HEK293 (cell line): Measurements from ENCODE around the gene CORO2B.

Experiments used
- CTCF ChIA-PET: fragments of 350-600 bp; formaldehyde crosslinking; extraction: SDS; loops from one replicate; lab custom pipeline; 2021; ENCODE audit warnings: antibody characterized with exemption; lab: Yijun Ruan, JAX
- POLR2A ChIA-PET: fragments of 300-600 bp; formaldehyde crosslinking; extraction: SDS; loops from one replicate; lab custom pipeline; 2020; ENCODE audit warnings: antibody characterized with exemption, inconsistent platforms; lab: Yijun Ruan, JAX
- H3K27ac ChIP-seq: fragments of 200-500 bp; sonication (Bioruptor generic); 2 replicates; pipeline ENCODE4 v1.5.1; 2014; ENCODE audit warnings: low read depth, low read length, control low read depth, inconsistent platforms; ENCODE audit errors: extremely low read depth
- H3K36me3 ChIP-seq, 2 experiments: fragments of 200-500 bp in 1 of 2; sonication (Bioruptor generic) in 1 of 2; 1 replicate in 1 of 2; 2 replicates in 1 of 2; pipeline ENCODE4 v1.5.1; 2014 to 2017; ENCODE audit warnings: inconsistent platforms in 2 of 2, low read length in 2 of 2; ENCODE audit not compliant: control insufficient read depth in 2 of 2, insufficient read depth in 1 of 2
- H3K4me1 ChIP-seq: fragments of 200-500 bp; sonication (Bioruptor generic); 2 replicates; pipeline ENCODE4 v1.5.1; 2014; ENCODE audit warnings: mild to moderate bottlenecking, low read length, inconsistent platforms; ENCODE audit not compliant: control insufficient read depth, insufficient read depth
- H3K4me3 ChIP-seq: 2 replicates; pipeline ENCODE4 v1.5.1; 2011; ENCODE audit warnings: low read depth, mild to moderate bottlenecking, control low read depth, low read length, moderate library complexity
- H3K9me3 ChIP-seq: fragments of 200-500 bp; sonication (Bioruptor generic); 2 replicates; pipeline ENCODE4 v1.5.1; 2014; ENCODE audit warnings: low read depth, low read length, inconsistent platforms; ENCODE audit not compliant: control insufficient read depth, insufficient read depth
- GLIS2 ChIP-seq: fragments of 450-650 bp; formaldehyde crosslinking; IDR thresholded peaks from 2 replicates; pipeline ENCODE4 v1.5.1; 2016; ENCODE audit warnings: missing biosample characterization, missing genetic modification characterization
- HOXA7 ChIP-seq: sonication (generic); formaldehyde crosslinking; IDR thresholded peaks from 2 replicates; pipeline ENCODE4 v1.8.1; 2022; ENCODE audit warnings: missing genetic modification reagents, borderline replicate concordance
- PATZ1 ChIP-seq: fragments of 450-650 bp; formaldehyde crosslinking; IDR thresholded peaks from 2 replicates; pipeline ENCODE4 v1.5.1; 2016; ENCODE audit warnings: missing biosample characterization, missing genetic modification characterization
- SP7 ChIP-seq: fragments of 450-650 bp; formaldehyde crosslinking; IDR thresholded peaks from 2 replicates; pipeline ENCODE4 v1.5.1; 2016; ENCODE audit warnings: missing biosample characterization, missing genetic modification characterization
- WT1 ChIP-seq: fragments of 450-650 bp; formaldehyde crosslinking; IDR thresholded peaks from 2 replicates; pipeline ENCODE4 v1.5.1; 2016; ENCODE audit warnings: missing biosample characterization, missing genetic modification characterization
- ZBTB49 ChIP-seq: fragments of 450-650 bp; formaldehyde crosslinking; IDR thresholded peaks from 2 replicates; pipeline ENCODE4 v1.5.1; 2016; ENCODE audit warnings: missing biosample characterization, missing genetic modification characterization, low read depth
- ZFP69B ChIP-seq: fragments of 450-650 bp; formaldehyde crosslinking; IDR thresholded peaks from 2 replicates; pipeline ENCODE4 v1.5.1; 2016; ENCODE audit warnings: missing biosample characterization, missing genetic modification characterization
- ZNF121 ChIP-seq: fragments of 450-650 bp; formaldehyde crosslinking; IDR thresholded peaks from 2 replicates; pipeline ENCODE4 v1.5.1; 2016; ENCODE audit warnings: missing biosample characterization, missing genetic modification characterization
- ZNF138 ChIP-seq: fragments of 450-650 bp; formaldehyde crosslinking; IDR thresholded peaks from 2 replicates; pipeline ENCODE4 v1.5.1; 2016; ENCODE audit warnings: missing biosample characterization, missing genetic modification characterization, borderline replicate concordance
- ZNF146 ChIP-seq: fragments of 450-650 bp; formaldehyde crosslinking; IDR thresholded peaks from 2 replicates; pipeline ENCODE4 v1.5.1; 2016; ENCODE audit warnings: missing biosample characterization, missing genetic modification characterization
- ZNF148 ChIP-seq: fragments of 450-650 bp; formaldehyde crosslinking; IDR thresholded peaks from 2 replicates; pipeline ENCODE4 v1.5.0; 2017; ENCODE audit warnings: missing biosample characterization, missing genetic modification characterization, borderline replicate concordance
- ZNF202 ChIP-seq: fragments of 450-650 bp; formaldehyde crosslinking; IDR thresholded peaks from 2 replicates; pipeline ENCODE4 v1.5.1; 2016; ENCODE audit warnings: missing biosample characterization, missing genetic modification characterization, borderline replicate concordance
- ZNF26 ChIP-seq: fragments of 450-650 bp; formaldehyde crosslinking; IDR thresholded peaks from 2 replicates; pipeline ENCODE4 v1.5.1; 2016; ENCODE audit warnings: missing biosample characterization, missing genetic modification characterization
- ZNF324 ChIP-seq: fragments of 450-650 bp; formaldehyde crosslinking; IDR thresholded peaks from 2 replicates; pipeline ENCODE4 v1.5.1; 2016; ENCODE audit warnings: missing biosample characterization, missing genetic modification characterization
- ZNF341 ChIP-seq: fragments of 450-650 bp; formaldehyde crosslinking; IDR thresholded peaks from 2 replicates; pipeline ENCODE4; 2016; ENCODE audit warnings: low read depth, missing biosample characterization, missing genetic modification characterization
- ZNF394 ChIP-seq: fragments of 450-650 bp; formaldehyde crosslinking; IDR thresholded peaks from 2 replicates; pipeline ENCODE4 v1.5.1; 2016; ENCODE audit warnings: missing biosample characterization, missing genetic modification characterization, mild to moderate bottlenecking, moderate library complexity, borderline replicate concordance
- ZNF423 ChIP-seq: fragments of 450-650 bp; formaldehyde crosslinking; IDR thresholded peaks from 2 replicates; pipeline ENCODE4 v1.5.1; 2016; ENCODE audit warnings: missing biosample characterization, missing genetic modification characterization
- ZNF514 ChIP-seq: fragments of 450-650 bp; formaldehyde crosslinking; IDR thresholded peaks from 2 replicates; pipeline ENCODE4 v1.5.1; 2016; ENCODE audit warnings: missing biosample characterization, missing genetic modification characterization
- ZNF544 ChIP-seq: fragments of 450-650 bp; formaldehyde crosslinking; IDR thresholded peaks from 2 replicates; pipeline ENCODE4 v1.5.0; 2017; ENCODE audit warnings: missing biosample characterization, missing genetic modification characterization
- ZNF560 ChIP-seq: fragments of 450-650 bp; formaldehyde crosslinking; IDR thresholded peaks from 2 replicates; pipeline ENCODE4 v1.5.1; 2017; ENCODE audit warnings: missing biosample characterization, missing genetic modification characterization, borderline replicate concordance
- ZNF76 ChIP-seq: fragments of 450-650 bp; formaldehyde crosslinking; IDR thresholded peaks from 2 replicates; pipeline ENCODE4; 2016; ENCODE audit warnings: low read depth, missing biosample characterization, missing genetic modification characterization, borderline replicate concordance
- ZNF791 ChIP-seq: fragments of 450-650 bp; formaldehyde crosslinking; IDR thresholded peaks from 2 replicates; pipeline ENCODE4 v1.5.1; 2016; ENCODE audit warnings: missing biosample characterization, missing genetic modification characterization

CORO2B gene

GRCh38 chr15:68635141-68635540, 56.3 kb downstream of the CORO2B start (continued):
- TF ChIP-seq ZNF148: no peak
- no peak for TF ChIP-seq ZNF26 (tag by site-specific recombination)
- TF ChIP-seq HOXA7 (CRISPR knock-in tag): no peak
- TF ChIP-seq ZNF791 (tag by site-specific recombination): no peak
- no peak for TF ChIP-seq ZNF394
- TF ChIP-seq WT1 (tag by site-specific recombination): no peak

GRCh38 chr15:68636256-68636655, 57.5 kb downstream of the CORO2B start:
- H3K27ac ChIP-seq: no peak overlapping the region
- POLR2A ChIA-PET: no interaction called here

GRCh38 chr15:68637767-68638404, 59.1 kb downstream of the CORO2B start:
- Histone ChIP-seq H3K4me1 (no peaks in the 10 kb centered on the region), H3K9me3 (no peaks in the 10 kb centered on the region), H3K4me3 (no peak overlapping the region), H3K36me3 (no peaks in the 10 kb centered on the region), H3K27ac (no peak overlapping the region)
- CTCF ChIA-PET: interaction anchor here (0.5 to 0.7 kb wide), 2 partner anchors 23 to 24 kb away, joined by 3 read pairs; no protein-coding TSS in a partner anchor
- POLR2A ChIA-PET: interaction anchor here (0.7 kb wide), 1 partner anchor 17 kb away, joined by 5 read pairs; no protein-coding TSS in a partner anchor
- TF ChIP-seq ZNF146 (tag by site-specific recombination) (no peak), WT1 (tag by site-specific recombination) (no peak), ZNF423 (no peak), ZNF544 (tag by site-specific recombination) (no peak), ZNF514 (no peak), ZNF341 (tag by site-specific recombination) (no peak), ZNF324 (tag by site-specific recombination) (no peak), ZNF560 (tag by site-specific recombination) (no peak), ZFP69B (no peak), ZBTB49 (tag by site-specific recombination) (no peak), GLIS2 (tag by site-specific recombination) (no peak), ZNF202 (tag by site-specific recombination) (no peak), PATZ1 (no peak), ZNF76 (tag by site-specific recombination) (no peak), SP7 (peak; percentile 98), ZNF121 (no peak)

More at GRCh38 chr15:68636256-68636655, 57.5 kb downstream of the CORO2B start:
- H3K4me3 ChIP-seq: no peak overlapping the region
- no peaks in the 10 kb centered on the region for H3K36me3 ChIP-seq
- CTCF ChIA-PET: interaction anchor here (0.6 to 2.2 kb wide), 6 partner anchors 9 to 302 kb away, joined by 3 to 6 read pairs (median 4); no protein-coding TSS in a partner anchor
- H3K4me1 ChIP-seq: no peaks in the 10 kb centered on the region
- TF ChIP-seq GLIS2 (tag by site-specific recombination) (no peak), ZNF138 (tag by site-specific recombination) (no peak)
- H3K9me3 ChIP-seq: no peaks in the 10 kb centered on the region
